GM18505 (cell line): Measurements from ENCODE around the gene ARHGAP26.

Source experiments
- ATAC-seq: cut with Tn5 transposase; IDR thresholded peaks from one replicate; pipeline ENCODE4 v1.9.1; 2021; ENCODE audit not compliant: unreplicated experiment
- POLR2A ChIP-seq: IDR thresholded peaks from 4 replicates; pipeline ENCODE4 v1.6.1; 2011; ENCODE audit warnings: borderline replicate concordance; ENCODE audit not compliant: insufficient read depth, insufficient read length; ENCODE audit errors: extremely low read depth

The ARHGAP26 gene

GRCh38 chr5:142838845-142839244 lies 68.7 kb downstream of the ARHGAP26 start:
- no peak for TF ChIP-seq POLR2A
- ATAC-seq = no peak

GRCh38 chr5:142839711-142840346 lies 69.7 kb downstream of the ARHGAP26 start:
- no peak for ATAC-seq
- no peak for TF ChIP-seq POLR2A

- no peak for ATAC-seq
- TF ChIP-seq POLR2A = no peak
Observed at GRCh38 chr5:142840575-142840974, 70.4 kb downstream of the ARHGAP26 start.

- ATAC-seq = no peak
- TF ChIP-seq POLR2A = no peak
Observed at GRCh38 chr5:142841511-142842265, 71.5 kb downstream of the ARHGAP26 start.

GRCh38 chr5:142842994-142843905 lies 73.1 kb downstream of the ARHGAP26 start:
- no peak for TF ChIP-seq POLR2A
- ATAC-seq = no peak

- TF ChIP-seq POLR2A = no peak
- no peak for ATAC-seq
Observed at GRCh38 chr5:142844866-142845265, 74.7 kb downstream of the ARHGAP26 start.

- peak; percentile 38 for ATAC-seq
- no peak for TF ChIP-seq POLR2A
Observed at GRCh38 chr5:142845402-142845921, 75.3 kb downstream of the ARHGAP26 start.

GRCh38 chr5:142845954-142846398 lies 75.8 kb downstream of the ARHGAP26 start:
- no peak for TF ChIP-seq POLR2A
- ATAC-seq = peak; percentile 81

- no peak for TF ChIP-seq POLR2A
- ATAC-seq = no peak
Observed at GRCh38 chr5:142846406-142846805, 76.2 kb downstream of the ARHGAP26 start.

- no peak for ATAC-seq
- no peak for TF ChIP-seq POLR2A
Observed at GRCh38 chr5:142847898-142848790, 78.0 kb downstream of the ARHGAP26 start.

GRCh38 chr5:142849466-142849865 lies 79.3 kb downstream of the ARHGAP26 start:
- no peak for ATAC-seq
- TF ChIP-seq POLR2A = no peak

- ATAC-seq = no peak
- TF ChIP-seq POLR2A = no peak
Observed at GRCh38 chr5:142849880-142850279, 79.7 kb downstream of the ARHGAP26 start.
